ENCODE measurements around the gene INHBB. TPM values are rescaled to one million over a fixed set of nuclear protein-coding genes. Genes with fewer than 3 reads are reported as not detected.

Gene INHBB
- total RNA-seq, 1 experiment from 2014 or later: 0.27 TPM

DNA sequence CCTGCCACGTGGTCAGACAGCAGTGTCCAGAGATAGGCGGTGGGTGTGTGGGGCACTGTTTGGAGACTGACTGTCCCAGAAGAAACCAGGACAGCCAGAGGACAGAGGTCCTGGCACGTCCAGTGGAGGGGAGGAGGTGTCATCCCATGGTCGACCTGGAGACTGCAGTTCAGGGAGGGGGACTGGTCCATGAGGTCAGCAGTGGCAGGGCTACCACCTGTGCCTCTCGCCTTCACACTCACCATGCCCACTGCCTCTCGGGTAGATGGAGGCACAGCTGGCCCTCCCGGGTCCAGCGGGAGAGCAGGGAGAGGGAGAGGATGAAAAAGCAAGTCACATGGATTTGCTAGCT, 53.9 kb downstream of the INHBB start:
- Histone ChIP-seq H2AFZ (ENCODE audit: low read depth, low read length, poor library complexity, severe bottlenecking) (no peak overlapping the region), H3K4me2 (ENCODE audit: low read length) (peak overlapping the region; percentile 63), H3K9me2 (ENCODE audit: insufficient read depth) (no peaks in the 10 kb centered on the region), H3K27ac (ENCODE audit: low read depth, low read length) (no peak overlapping the region), H3K9ac (ENCODE audit: low read length) (no peak overlapping the region), H3K36me3 (ENCODE audit: control insufficient read depth in 1 of 2, insufficient read depth in 2 of 2, low read length in 2 of 2) (no peaks in the 10 kb centered on the region), H3K4me3 (replicated peaks in 1 of 2; ENCODE audit: low read depth in 1 of 2, low read length in 2 of 2) (no peak overlapping the region), H3K27me3 (ENCODE audit: insufficient read depth, low read length) (no peaks in the 10 kb centered on the region), H3K9me3 (ENCODE audit: control insufficient read depth in 1 of 2, insufficient read depth in 1 of 2, low read depth in 1 of 2, low read length in 2 of 2) (no peaks in the 10 kb centered on the region), H4K20me1 (ENCODE audit: insufficient read depth) (no peaks in the 10 kb centered on the region), H3K79me2 (ENCODE audit: insufficient read depth, low read length) (no peaks in the 10 kb centered on the region), H3K4me1 (ENCODE audit: control insufficient read depth in 1 of 2, insufficient read depth in 2 of 2, low read length in 2 of 2) (peaks cover 17 to 57% of the 10 kb centered on the region in 2 experiments)
- RAD21 ChIA-PET (ENCODE audit: low non-redundant PET in 1 of 2, low total read pairs in 2 of 2, uncharacterized antibody in 2 of 2, unreplicated experiment in 2 of 2): no interaction called here
- intact Hi-C loops (cut with micrococcal nuclease): no loop called here
- CTCF ChIA-PET: no interaction called here
- POLR2A ChIA-PET: no interaction called here
- no peak for DNase-seq (ENCODE audit: low read depth, low spot score)
- TF ChIP-seq, protein P1, sequence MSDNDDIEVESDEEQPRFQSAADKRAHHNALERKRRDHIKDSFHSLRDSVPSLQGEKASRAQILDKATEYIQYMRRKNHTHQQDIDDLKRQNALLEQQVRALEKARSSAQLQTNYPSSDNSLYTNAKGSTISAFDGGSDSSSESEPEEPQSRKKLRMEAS (IDR thresholded peaks at IDR 0.05): no peak
- TF ChIP-seq CBX3 (IDR thresholded peaks at IDR 0.05; ENCODE audit: low read depth) (no peak), ELF1 (IDR thresholded peaks at IDR 0.05; ENCODE audit: borderline replicate concordance, low read depth) (no peak), POLR2AphosphoS5 (IDR thresholded peaks at IDR 0.05; ENCODE audit: low read depth, low read length) (no peak), FOSL1 (IDR thresholded peaks at IDR 0.05; ENCODE audit: low read depth) (no peak), CEBPB (IDR thresholded peaks at IDR 0.05; ENCODE audit: low read depth) (no peak), RAD21 (IDR thresholded peaks at IDR 0.05; ENCODE audit: low read depth) (no peak), TCF7L2 (IDR thresholded peaks at IDR 0.05; ENCODE audit: borderline replicate concordance, extremely low read depth, insufficient read depth, insufficient read length) (no peak), SIN3A (IDR thresholded peaks at IDR 0.05; ENCODE audit: low read depth) (no peak), EZH2 (IDR thresholded peaks at IDR 0.05) (no peak), EGR1 (IDR thresholded peaks at IDR 0.05; ENCODE audit: low read depth) (no peak), SRF (IDR thresholded peaks at IDR 0.05; ENCODE audit: low read depth) (no peak)
- TF ChIP-seq, protein P2, sequence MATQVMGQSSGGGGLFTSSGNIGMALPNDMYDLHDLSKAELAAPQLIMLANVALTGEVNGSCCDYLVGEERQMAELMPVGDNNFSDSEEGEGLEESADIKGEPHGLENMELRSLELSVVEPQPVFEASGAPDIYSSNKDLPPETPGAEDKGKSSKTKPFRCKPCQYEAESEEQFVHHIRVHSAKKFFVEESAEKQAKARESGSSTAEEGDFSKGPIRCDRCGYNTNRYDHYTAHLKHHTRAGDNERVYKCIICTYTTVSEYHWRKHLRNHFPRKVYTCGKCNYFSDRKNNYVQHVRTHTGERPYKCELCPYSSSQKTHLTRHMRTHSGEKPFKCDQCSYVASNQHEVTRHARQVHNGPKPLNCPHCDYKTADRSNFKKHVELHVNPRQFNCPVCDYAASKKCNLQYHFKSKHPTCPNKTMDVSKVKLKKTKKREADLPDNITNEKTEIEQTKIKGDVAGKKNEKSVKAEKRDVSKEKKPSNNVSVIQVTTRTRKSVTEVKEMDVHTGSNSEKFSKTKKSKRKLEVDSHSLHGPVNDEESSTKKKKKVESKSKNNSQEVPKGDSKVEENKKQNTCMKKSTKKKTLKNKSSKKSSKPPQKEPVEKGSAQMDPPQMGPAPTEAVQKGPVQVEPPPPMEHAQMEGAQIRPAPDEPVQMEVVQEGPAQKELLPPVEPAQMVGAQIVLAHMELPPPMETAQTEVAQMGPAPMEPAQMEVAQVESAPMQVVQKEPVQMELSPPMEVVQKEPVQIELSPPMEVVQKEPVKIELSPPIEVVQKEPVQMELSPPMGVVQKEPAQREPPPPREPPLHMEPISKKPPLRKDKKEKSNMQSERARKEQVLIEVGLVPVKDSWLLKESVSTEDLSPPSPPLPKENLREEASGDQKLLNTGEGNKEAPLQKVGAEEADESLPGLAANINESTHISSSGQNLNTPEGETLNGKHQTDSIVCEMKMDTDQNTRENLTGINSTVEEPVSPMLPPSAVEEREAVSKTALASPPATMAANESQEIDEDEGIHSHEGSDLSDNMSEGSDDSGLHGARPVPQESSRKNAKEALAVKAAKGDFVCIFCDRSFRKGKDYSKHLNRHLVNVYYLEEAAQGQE (IDR thresholded peaks at IDR 0.05; ENCODE audit: low read depth): no peak
- TF ChIP-seq, protein P3, sequence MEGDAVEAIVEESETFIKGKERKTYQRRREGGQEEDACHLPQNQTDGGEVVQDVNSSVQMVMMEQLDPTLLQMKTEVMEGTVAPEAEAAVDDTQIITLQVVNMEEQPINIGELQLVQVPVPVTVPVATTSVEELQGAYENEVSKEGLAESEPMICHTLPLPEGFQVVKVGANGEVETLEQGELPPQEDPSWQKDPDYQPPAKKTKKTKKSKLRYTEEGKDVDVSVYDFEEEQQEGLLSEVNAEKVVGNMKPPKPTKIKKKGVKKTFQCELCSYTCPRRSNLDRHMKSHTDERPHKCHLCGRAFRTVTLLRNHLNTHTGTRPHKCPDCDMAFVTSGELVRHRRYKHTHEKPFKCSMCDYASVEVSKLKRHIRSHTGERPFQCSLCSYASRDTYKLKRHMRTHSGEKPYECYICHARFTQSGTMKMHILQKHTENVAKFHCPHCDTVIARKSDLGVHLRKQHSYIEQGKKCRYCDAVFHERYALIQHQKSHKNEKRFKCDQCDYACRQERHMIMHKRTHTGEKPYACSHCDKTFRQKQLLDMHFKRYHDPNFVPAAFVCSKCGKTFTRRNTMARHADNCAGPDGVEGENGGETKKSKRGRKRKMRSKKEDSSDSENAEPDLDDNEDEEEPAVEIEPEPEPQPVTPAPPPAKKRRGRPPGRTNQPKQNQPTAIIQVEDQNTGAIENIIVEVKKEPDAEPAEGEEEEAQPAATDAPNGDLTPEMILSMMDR (IDR thresholded peaks at IDR 0.05 in 2 of 3, conservative IDR thresholded peaks at IDR 0.05 in 1 of 3; ENCODE audit: borderline replicate concordance in 1 of 3, insufficient read depth in 1 of 3, low read depth in 2 of 3, low read length in 2 of 3): no peak
- ATAC-seq: no peak
- no TSS peak for BruUV-seq (replicated peaks)

Measured in HCT116 (cell line).